Measurements from ENCODE around the gene ITPKB. TPM values are rescaled to one million over a fixed set of nuclear protein-coding genes. Genes with fewer than 3 reads are reported as not detected.

Gene ITPKB
- polyA plus RNA-seq, 1 of the 3 experiments (the other 2 are of a cell fraction) = 2.4 TPM

GRCh38 chr1:226782845-226783601 is 43.9 kb upstream of the ITPKB start:
- DNase-seq = no peak

More at GRCh38 chr1:226782845-226783601, 43.9 kb upstream of the ITPKB start:
- Histone ChIP-seq H3K9me3 (no peaks in the 10 kb centered on the region), H3K4me1 (ENCODE audit: control insufficient read depth in 1 of 2, insufficient read depth in 2 of 2, low read depth in 1 of 2, low read length in 1 of 2) (no peaks in the 10 kb centered on the region), H3K79me2 (ENCODE audit: insufficient read depth) (no peaks in the 10 kb centered on the region), H3K27ac (ENCODE audit: low read depth in 2 of 2, low read length in 1 of 2) (no peak overlapping the region), H4K20me1 (ENCODE audit: insufficient read depth) (no peaks in the 10 kb centered on the region), H3K36me3 (replicated peaks in 1 of 2; ENCODE audit: control insufficient read depth in 1 of 2, insufficient read depth in 2 of 2, low read length in 1 of 2) (no peaks in the 10 kb centered on the region), H2AFZ (ENCODE audit: low read depth) (no peak overlapping the region), H3K27me3 (ENCODE audit: insufficient read depth) (0 out of 2 replicates have a peak, but pooled peaks cover under 1% of the 10 kb centered on the region), H3F3A (replicated peaks; ENCODE audit: insufficient read depth) (no peaks in the 10 kb centered on the region), H3K4me3 (ENCODE audit: low read depth in 2 of 2, low read length in 1 of 2) (no peak overlapping the region), H3K9ac (no peak overlapping the region), H3K9me2 (no peaks in the 10 kb centered on the region), H3K4me2 (no peak overlapping the region)
- 47% methylated on average over 4 of the region's 4 CpGs for WGBS (ENCODE audit: low lambda C conversion rate)
- TF ChIP-seq FOSL2 (IDR thresholded peaks at IDR 0.05; ENCODE audit: borderline replicate concordance, low read depth) (no peak), CHD2 (IDR thresholded peaks at IDR 0.05; ENCODE audit: low read length, partially characterized antibody) (no peak), FOXM1 (IDR thresholded peaks at IDR 0.05; ENCODE audit: low read depth) (no peak), FOXJ3 (CRISPR knock-in tag; IDR thresholded peaks at IDR 0.05) (no peak), REST (IDR thresholded peaks at IDR 0.05; ENCODE audit: low read depth, low read length) (no peak), RFX5 (IDR thresholded peaks at IDR 0.05; ENCODE audit: low read length) (no peak), JUND (IDR thresholded peaks at IDR 0.05) (no peak), RXRA (IDR thresholded peaks at IDR 0.05; ENCODE audit: borderline replicate concordance, low read depth) (no peak), RAD21 (IDR thresholded peaks at IDR 0.05; ENCODE audit: low read length) (no peak), ZBTB33 (IDR thresholded peaks at IDR 0.05; ENCODE audit: borderline replicate concordance, low read depth) (no peak), TAF1 (IDR thresholded peaks at IDR 0.05; ENCODE audit: borderline replicate concordance, low read depth, low read length) (no peak), GABPA (IDR thresholded peaks at IDR 0.05; ENCODE audit: low read depth) (no peak), GATA2 (CRISPR knock-in tag; IDR thresholded peaks at IDR 0.05) (no peak), EP300 (IDR thresholded peaks at IDR 0.05; ENCODE audit: borderline replicate concordance in 1 of 2, low read depth in 1 of 2, low read length in 1 of 2) (no peak)
- TF ChIP-seq, protein P1, sequence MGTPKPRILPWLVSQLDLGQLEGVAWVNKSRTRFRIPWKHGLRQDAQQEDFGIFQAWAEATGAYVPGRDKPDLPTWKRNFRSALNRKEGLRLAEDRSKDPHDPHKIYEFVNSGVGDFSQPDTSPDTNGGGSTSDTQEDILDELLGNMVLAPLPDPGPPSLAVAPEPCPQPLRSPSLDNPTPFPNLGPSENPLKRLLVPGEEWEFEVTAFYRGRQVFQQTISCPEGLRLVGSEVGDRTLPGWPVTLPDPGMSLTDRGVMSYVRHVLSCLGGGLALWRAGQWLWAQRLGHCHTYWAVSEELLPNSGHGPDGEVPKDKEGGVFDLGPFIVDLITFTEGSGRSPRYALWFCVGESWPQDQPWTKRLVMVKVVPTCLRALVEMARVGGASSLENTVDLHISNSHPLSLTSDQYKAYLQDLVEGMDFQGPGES (IDR thresholded peaks at IDR 0.05; ENCODE audit: low read depth, low read length) = no peak
- TF ChIP-seq, protein P2, sequence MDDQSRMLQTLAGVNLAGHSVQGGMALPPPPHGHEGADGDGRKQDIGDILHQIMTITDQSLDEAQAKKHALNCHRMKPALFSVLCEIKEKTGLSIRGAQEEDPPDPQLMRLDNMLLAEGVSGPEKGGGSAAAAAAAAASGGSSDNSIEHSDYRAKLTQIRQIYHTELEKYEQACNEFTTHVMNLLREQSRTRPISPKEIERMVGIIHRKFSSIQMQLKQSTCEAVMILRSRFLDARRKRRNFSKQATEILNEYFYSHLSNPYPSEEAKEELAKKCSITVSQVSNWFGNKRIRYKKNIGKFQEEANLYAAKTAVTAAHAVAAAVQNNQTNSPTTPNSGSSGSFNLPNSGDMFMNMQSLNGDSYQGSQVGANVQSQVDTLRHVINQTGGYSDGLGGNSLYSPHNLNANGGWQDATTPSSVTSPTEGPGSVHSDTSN (IDR thresholded peaks at IDR 0.05) = no peak
- ChIA-PET CTCF (interaction anchor here (1.4 kb wide), 1 partner anchor 121 kb away, joined by 4 read pairs; no protein-coding TSS in a partner anchor), POLR2A (interaction anchor here (0.6 kb wide), 1 partner anchor 122 kb away, joined by 3 read pairs; no protein-coding TSS in a partner anchor)
